Activated B cell treated with CpG ODN at 0.5 μM for 24 hours (primary cell): Measurements from ENCODE around the gene PRSS16. TPM values are rescaled to one million over a fixed set of nuclear protein-coding genes. Genes with fewer than 3 reads are reported as not detected.

Experiments used
- ATAC-seq: fragments of 200-7000 bp; cut with Tn5 transposase; one replicate; pipeline ENCODE4 v1.10.0; 2021; ENCODE audit warnings: low read depth, mild to moderate bottlenecking, moderate library complexity
- CTCF ChIA-PET: fragments of 350-600 bp; sonication (Branson Sonifier 250); formaldehyde crosslinking; loops from one replicate; lab custom pipeline; 2021; ENCODE audit warnings: antibody characterized with exemption; lab: Charles Lee
- POLR2A ChIA-PET: fragments of 350-600 bp; sonication (Branson Sonifier 250); formaldehyde crosslinking; loops from one replicate; lab custom pipeline; 2021; ENCODE audit warnings: antibody characterized with exemption; lab: Charles Lee
- DNase-seq: peaks from one replicate; pipeline ENCODE4 v3.0.0; 2022
- H3K27ac Mint-ChIP-seq: one replicate; pipeline ENCODE4 v1.8.0; 2020; ENCODE audit warnings: mixed read lengths
- H3K27me3 Mint-ChIP-seq: one replicate; pipeline ENCODE4 v1.8.0; 2021; ENCODE audit warnings: mixed read lengths
- H3K36me3 Mint-ChIP-seq: one replicate; pipeline ENCODE4 v1.8.0; 2021; ENCODE audit warnings: low read depth, mixed read lengths
- H3K4me1 Mint-ChIP-seq: one replicate; pipeline ENCODE4 v1.8.0; 2021; ENCODE audit warnings: mixed read lengths
- H3K4me3 Mint-ChIP-seq: one replicate; pipeline ENCODE4 v1.8.0; 2020; ENCODE audit warnings: mild to moderate bottlenecking, mixed read lengths
- H3K9me3 Mint-ChIP-seq: one replicate; pipeline ENCODE4 v1.8.0; 2020; ENCODE audit warnings: mixed read lengths
- intact Hi-C: fragments of 100-400 bp; cut with micrococcal nuclease; formaldehyde crosslinking; loops from one replicate; pipeline ENCODE4 v1.15.1; 2024
- total RNA-seq: library from RNA; stranded (reverse); gene quantifications from 2 replicates; pipeline ENCODE4 v1.2.3, GENCODE V29; 2022
- TF ChIP-seq, protein P1 (sequence below): fragments of 200-600 bp; IDR thresholded peaks from one replicate; pipeline ENCODE4 v1.8.0; 2022; ENCODE audit warnings: antibody characterized with exemption, mild to moderate bottlenecking

Gene PRSS16
- total RNA-seq, 1 donor from 2014 or later, result 0.91 TPM

DNA sequence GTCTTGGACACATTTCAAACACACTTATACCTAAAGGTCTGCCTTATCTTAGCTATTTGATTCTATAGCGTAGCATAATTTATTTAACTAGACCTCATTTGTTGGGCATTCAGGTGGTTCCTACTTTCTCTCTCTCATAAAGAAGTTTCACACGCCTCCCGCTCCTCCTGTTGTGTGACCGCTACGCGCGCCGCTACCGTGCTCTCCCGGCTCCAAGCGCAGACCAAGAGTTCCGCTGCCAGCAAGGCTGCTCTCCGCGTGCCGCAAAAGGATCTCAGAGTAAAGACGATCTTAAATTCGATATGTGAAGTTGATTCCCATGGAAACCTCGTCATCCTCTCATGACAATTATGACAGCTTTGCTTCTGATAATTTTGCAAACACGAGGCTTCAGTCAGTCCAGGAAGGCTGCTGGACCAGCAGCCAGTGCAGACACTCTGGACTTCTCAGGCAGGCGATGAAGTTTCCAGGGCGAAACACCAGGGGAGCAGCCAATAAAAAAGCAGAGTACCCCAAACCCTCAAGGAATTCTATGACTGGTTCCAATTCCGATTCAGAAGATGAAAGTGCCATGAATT lies 20.4 kb downstream of the PRSS16 start:
- Mint-ChIP-seq H3K4me3 (no peak overlapping the region), H3K4me1 (no peaks in the 10 kb centered on the region), H3K36me3 (no peaks in the 10 kb centered on the region), H3K9me3 (no peaks in the 10 kb centered on the region), H3K27ac (no peak overlapping the region), H3K27me3 (peaks cover 50% of the 10 kb centered on the region)
- intact Hi-C loops, result no loop called here
- DNase-seq (no peak), ATAC-seq (no peak)
- ChIA-PET CTCF (no interaction called here), POLR2A (no interaction called here)
- TF ChIP-seq, protein P1, sequence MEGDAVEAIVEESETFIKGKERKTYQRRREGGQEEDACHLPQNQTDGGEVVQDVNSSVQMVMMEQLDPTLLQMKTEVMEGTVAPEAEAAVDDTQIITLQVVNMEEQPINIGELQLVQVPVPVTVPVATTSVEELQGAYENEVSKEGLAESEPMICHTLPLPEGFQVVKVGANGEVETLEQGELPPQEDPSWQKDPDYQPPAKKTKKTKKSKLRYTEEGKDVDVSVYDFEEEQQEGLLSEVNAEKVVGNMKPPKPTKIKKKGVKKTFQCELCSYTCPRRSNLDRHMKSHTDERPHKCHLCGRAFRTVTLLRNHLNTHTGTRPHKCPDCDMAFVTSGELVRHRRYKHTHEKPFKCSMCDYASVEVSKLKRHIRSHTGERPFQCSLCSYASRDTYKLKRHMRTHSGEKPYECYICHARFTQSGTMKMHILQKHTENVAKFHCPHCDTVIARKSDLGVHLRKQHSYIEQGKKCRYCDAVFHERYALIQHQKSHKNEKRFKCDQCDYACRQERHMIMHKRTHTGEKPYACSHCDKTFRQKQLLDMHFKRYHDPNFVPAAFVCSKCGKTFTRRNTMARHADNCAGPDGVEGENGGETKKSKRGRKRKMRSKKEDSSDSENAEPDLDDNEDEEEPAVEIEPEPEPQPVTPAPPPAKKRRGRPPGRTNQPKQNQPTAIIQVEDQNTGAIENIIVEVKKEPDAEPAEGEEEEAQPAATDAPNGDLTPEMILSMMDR, result no peak

- ChIA-PET POLR2A (no interaction called here), CTCF (no interaction called here)
- no peak for DNase-seq
- ATAC-seq, result no peak
- Mint-ChIP-seq H3K27ac (no peak overlapping the region), H3K27me3 (peaks cover 52% of the 10 kb centered on the region), H3K4me3 (no peak overlapping the region), H3K9me3 (no peaks in the 10 kb centered on the region), H3K4me1 (no peaks in the 10 kb centered on the region), H3K36me3 (no peaks in the 10 kb centered on the region)
- TF ChIP-seq, protein P1, result no peak
- intact Hi-C loops, result no loop called here
Measured at GRCh38 chr6:27268803-27269202, 21.3 kb downstream of the PRSS16 start.

GRCh38 chr6:27273783-27274182 lies 26.3 kb downstream of the PRSS16 start:
- Mint-ChIP-seq H3K9me3 (peaks cover 6% of the 10 kb centered on the region), H3K36me3 (no peaks in the 10 kb centered on the region), H3K4me1 (no peaks in the 10 kb centered on the region), H3K27ac (no peak overlapping the region), H3K27me3 (peaks cover 56% of the 10 kb centered on the region), H3K4me3 (no peak overlapping the region)
- ChIA-PET POLR2A (no interaction called here), CTCF (no interaction called here)
- no peak for ATAC-seq
- TF ChIP-seq, protein P1, result no peak
- intact Hi-C loops, result no loop called here
- no peak for DNase-seq

DNA sequence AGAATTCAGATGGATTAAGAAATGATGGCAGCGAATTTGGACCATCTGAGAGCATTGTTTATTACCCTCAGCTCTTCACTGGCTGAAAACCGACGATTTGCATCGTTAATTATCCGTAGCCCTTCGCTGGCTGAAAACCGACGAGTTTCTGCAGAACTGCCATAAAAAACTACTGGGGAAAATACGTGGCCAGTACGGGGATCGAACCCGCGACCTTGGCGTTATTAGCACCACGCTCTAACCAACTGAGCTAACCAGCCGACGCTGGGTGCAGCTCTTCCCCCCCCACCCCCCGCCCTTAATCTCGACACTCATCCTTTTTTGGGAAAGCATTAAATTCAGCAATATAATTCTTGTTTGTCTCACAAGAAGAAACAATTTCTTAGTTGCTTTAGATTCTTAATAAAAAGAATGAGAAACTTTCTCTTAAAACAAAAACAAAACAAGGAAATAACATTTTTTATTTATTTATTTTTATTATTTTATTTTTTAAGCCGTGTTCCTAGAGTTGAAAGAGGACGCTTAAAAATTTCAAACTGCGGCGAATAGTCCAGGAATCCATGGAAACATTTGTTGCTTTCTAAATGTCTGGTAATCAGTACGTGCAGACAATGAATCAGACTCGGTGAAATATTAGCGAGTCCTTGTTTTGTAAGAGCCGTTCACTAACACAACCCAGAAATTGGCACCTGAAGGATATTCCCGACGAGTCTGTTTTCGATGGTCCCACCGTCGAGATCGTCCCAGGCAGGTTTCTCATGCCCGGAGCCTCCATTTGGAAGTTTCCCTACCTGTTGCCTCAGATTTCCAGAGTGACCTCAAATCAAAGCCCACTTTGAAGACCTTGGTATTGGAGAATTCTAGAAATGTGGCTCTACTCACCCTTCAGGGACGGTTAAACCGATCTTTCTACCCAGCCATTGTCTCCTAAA lies 27.8 kb downstream of the PRSS16 start:
- no peak for ATAC-seq
- Mint-ChIP-seq H3K36me3 (no peaks in the 10 kb centered on the region), H3K4me3 (no peak overlapping the region), H3K27ac (no peak overlapping the region), H3K9me3 (peaks cover 6% of the 10 kb centered on the region), H3K4me1 (peaks cover 5% of the 10 kb centered on the region), H3K27me3 (peaks cover 57% of the 10 kb centered on the region)
- DNase-seq, result no peak
- TF ChIP-seq, protein P1, result no peak
- POLR2A ChIA-PET, result no interaction called here
- CTCF ChIA-PET, result no interaction called here
- intact Hi-C loops, result no loop called here

DNA sequence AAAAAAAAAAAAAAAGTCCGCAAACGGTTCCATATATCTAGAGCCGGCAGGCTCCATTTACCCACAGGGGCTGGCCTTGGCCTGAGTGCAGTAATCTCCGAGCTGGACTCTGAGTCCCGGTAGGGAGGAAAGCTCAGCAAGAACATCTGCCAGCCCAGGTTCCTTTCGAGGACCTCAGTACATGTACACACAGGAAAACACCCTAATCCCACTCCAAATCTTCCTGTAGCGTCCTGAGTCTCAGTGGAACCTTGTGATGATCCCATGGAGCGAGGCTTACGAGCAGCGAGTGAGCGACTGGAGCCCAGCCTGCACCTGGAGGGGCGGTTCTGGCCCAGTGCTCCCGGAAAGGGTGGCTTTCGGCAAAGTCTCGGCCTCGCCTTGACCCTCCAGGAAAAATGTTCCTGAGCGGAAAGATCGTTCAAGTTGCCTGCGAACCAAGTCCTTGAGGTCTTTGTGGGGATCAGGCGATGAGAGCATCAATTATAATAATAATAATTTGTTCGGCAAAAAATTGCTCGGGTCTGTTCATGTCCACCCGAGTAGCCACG lies 32.1 kb downstream of the PRSS16 start:
- DNase-seq (no peak), ATAC-seq (no peak)
- Mint-ChIP-seq H3K4me3 (no peak overlapping the region), H3K36me3 (peaks cover 6% of the 10 kb centered on the region), H3K9me3 (peaks cover 14% of the 10 kb centered on the region), H3K27ac (no peak overlapping the region), H3K4me1 (peaks cover 5% of the 10 kb centered on the region), H3K27me3 (peaks cover 52% of the 10 kb centered on the region)
- CTCF ChIA-PET, result no interaction called here
- TF ChIP-seq, protein P1, result no peak
- intact Hi-C loops, result loop anchor here (2.0 to 10.0 kb wide), 3 partner anchors 42 to 389 kb away; no protein-coding TSS in a partner anchor
- POLR2A ChIA-PET, result no interaction called here
